T-cell (primary cell): ENCODE measurements around the gene DIS3L. TPM values are rescaled to one million over a fixed set of nuclear protein-coding genes. Genes with fewer than 3 reads are reported as not detected.

Experiments used
- ATAC-seq, 4 experiments: fragments of 200-7000 bp in 3 of 4; fragments of 150-1000 bp in 1 of 4; cut with Tn5 transposase; replicated peaks in 1 of 4; 1 replicate in 3 of 4; 2 replicates in 1 of 4; pipeline ENCODE4 v1.10.0; 2021; ENCODE audit warnings: moderate library complexity in 3 of 4, mild to moderate bottlenecking in 2 of 4, moderate number of reproducible peaks in 1 of 4
- CTCF ChIA-PET, 2 donors: fragments of 300-600 bp; sonication (Branson Sonifier 250); formaldehyde crosslinking; loops; one replicate each; lab custom pipeline; 2022; ENCODE audit warnings: antibody characterized with exemption in 2 of 2; lab: Charles Lee
- POLR2A ChIA-PET, 2 donors: fragments of 300-600 bp; sonication (Branson Sonifier 250); formaldehyde crosslinking; loops; one replicate each; lab custom pipeline; 2022; ENCODE audit warnings: antibody characterized with exemption in 2 of 2; lab: Charles Lee
- DNase-seq, 35 experiments: peaks; one replicate each; pipeline versions ENCODE4 v3.0.0 to v3.0.0-alpha.2; 2013 to 2023
- H3K27ac ChIP-seq: one replicate; pipeline ENCODE4 v1.5.1; 2013; ENCODE audit warnings: low read length
- H3K27me3 ChIP-seq, 2 experiments: replicated peaks in 1 of 2; 1 replicate in 1 of 2; 2 replicates in 1 of 2; pipeline versions ENCODE4 v1.6.1 to v1.7.0; 2013; ENCODE audit warnings: low read length in 1 of 2, mixed read lengths in 1 of 2; ENCODE audit not compliant: control insufficient read depth in 2 of 2, insufficient read depth in 2 of 2; ENCODE audit errors: extremely low read depth in 1 of 2
- H3K36me3 ChIP-seq, 2 donors: 1 replicate in 1 of 2; 2 replicates in 1 of 2; pipeline versions ENCODE4 v1.6.1 to v1.7.0; 2013; ENCODE audit warnings: low read length in 1 of 2; ENCODE audit not compliant: control insufficient read depth in 2 of 2, insufficient read depth in 1 of 2; ENCODE audit errors: extremely low read depth in 1 of 2
- H3K4me1 ChIP-seq, 2 experiments: 1 replicate in 1 of 2; 2 replicates in 1 of 2; pipeline versions ENCODE4 v1.6.1 to v1.7.0; 2013; ENCODE audit warnings: low read length in 2 of 2, mixed read lengths in 1 of 2; ENCODE audit not compliant: insufficient read depth in 2 of 2, control insufficient read depth in 1 of 2; ENCODE audit errors: extremely low read depth in 1 of 2
- H3K4me3 ChIP-seq, 2 donors: 1 replicate in 1 of 2; 2 replicates in 1 of 2; pipeline versions ENCODE4 v1.5.1 to v1.7.0; 2013; ENCODE audit warnings: mild to moderate bottlenecking in 2 of 2, low read length in 1 of 2, moderate library complexity in 1 of 2; ENCODE audit not compliant: control insufficient read depth in 1 of 2; ENCODE audit errors: extremely low read depth in 1 of 2
- H3K9me3 ChIP-seq: 2 replicates; pipeline ENCODE4 v1.7.0; 2013
- H3K27ac Mint-ChIP-seq, 2 donors: one replicate each; pipeline ENCODE4 v1.8.0; 2020 to 2021; ENCODE audit warnings: mild to moderate bottlenecking in 2 of 2, mixed read lengths in 2 of 2
- H3K27me3 Mint-ChIP-seq, 2 donors: one replicate each; pipeline ENCODE4 v1.8.0; 2021 to 2022; ENCODE audit warnings: mixed read lengths in 2 of 2
- H3K36me3 Mint-ChIP-seq: one replicate; pipeline ENCODE4 v1.8.0; 2021; ENCODE audit warnings: mixed read lengths
- H3K4me1 Mint-ChIP-seq, 3 donors: one replicate each; pipeline ENCODE4 v1.8.0; 2020 to 2022; ENCODE audit warnings: mixed read lengths in 3 of 3, mild to moderate bottlenecking in 1 of 3
- H3K4me3 Mint-ChIP-seq, 3 donors: one replicate each; pipeline ENCODE4 v1.8.0; 2020 to 2022; ENCODE audit warnings: mild to moderate bottlenecking in 3 of 3, mixed read lengths in 3 of 3, moderate library complexity in 3 of 3
- H3K9me3 Mint-ChIP-seq, 3 donors: one replicate each; pipeline ENCODE4 v1.8.0; 2020 to 2022; ENCODE audit warnings: mixed read lengths in 3 of 3
- WGBS: methylation state at CpG from one replicate; pipeline ENCODE4 v1.1.5; 2013; ENCODE audit warnings: missing lambda C conversion rate; ENCODE audit not compliant: insufficient coverage; 5-methylcytosine and 5-hydroxymethylcytosine counted together
- total RNA-seq, 35 experiments: library from RNA in 6 of 35; stranded (reverse) in 6 of 35; fragments of 120-200 nt in 1 of 35; gene quantifications; one replicate each; pipeline versions ENCODE4 v1.2.1 to v1.2.4 and lab custom pipeline; 2013 to 2026

DIS3L gene
- total RNA-seq, 5 donors from 2014 or later (not counting 1 experiment from before 2014, with no cell fraction given), result 29.9 to 36.9 (median 30.2) TPM

- CTCF ChIA-PET, result interaction anchor here (0.5 to 2.1 kb wide), 6 partner anchors 11 to 699 kb away, joined by 3 to 13 read pairs (median 4); partner anchors contain the start of gene SNAPC5 (in 1 of the 2)
- peaks cover 18 to 33% of the 10 kb centered on the region in 2 experiments for H3K4me1 ChIP-seq
- peak overlapping the region; percentile 91 for H3K27ac ChIP-seq
- no peaks in the 10 kb centered on the region for H3K27me3 ChIP-seq
- H3K36me3 ChIP-seq, result no peaks in the 10 kb centered on the region
- H3K36me3 Mint-ChIP-seq, result no peaks in the 10 kb centered on the region
- no peaks in the 10 kb centered on the region for H3K9me3 ChIP-seq
- peaks cover 37 to 56% (median 56%) of the 10 kb centered on the region in 3 donors for H3K4me1 Mint-ChIP-seq
- DNase-seq (peak in 1 of 35 experiments; percentile 19), ATAC-seq (no peak)
- no CpG with 5 or more reads among the region's 6 CpGs for WGBS
- H3K27me3 Mint-ChIP-seq, result no peaks in the 10 kb centered on the region
- H3K27ac Mint-ChIP-seq, result peak overlapping the region; percentile 89 to 92
- POLR2A ChIA-PET, result interaction anchor here in 1 of 2 donors (0.5 kb wide), 1 partner anchor 500 kb away, joined by 7 read pairs; the partner anchor contains the start of gene DENND4A
- H3K9me3 Mint-ChIP-seq, result no peaks in the 10 kb centered on the region
- peak overlapping the region in 1 of 2 donors; percentile 60 for H3K4me3 ChIP-seq
- H3K4me3 Mint-ChIP-seq, result peak overlapping the region; percentile 76 to 91 (median 82)
These were observed 1.4 kb upstream of the DIS3L start for GRCh38 chr15:66291816-66292570.

- H3K4me1 ChIP-seq, result peaks cover 18 to 33% of the 10 kb centered on the region in 2 experiments
- ATAC-seq (no peak), DNase-seq (peak in 3 of 35 experiments; percentile 1 to 10 (median 2))
- WGBS, result 5% methylated on average over 4 of the region's 22 CpGs
- POLR2A ChIA-PET, result no interaction called here
- peak overlapping the region; percentile 91 for H3K27ac ChIP-seq
- peaks cover 0 to 3% of the 10 kb centered on the region in 2 donors for H3K36me3 ChIP-seq
- CTCF ChIA-PET, result interaction anchor here in 1 of 2 donors (0.6 to 2.1 kb wide), 2 partner anchors 13 to 205 kb away, joined by 3 to 13 read pairs; partner anchors contain the start of gene SNAPC5
- Mint-ChIP-seq H3K4me1 (peaks cover 37 to 54% (median 53%) of the 10 kb centered on the region in 3 donors), H3K36me3 (peaks cover 4% of the 10 kb centered on the region), H3K9me3 (no peaks in the 10 kb centered on the region), H3K27me3 (no peaks in the 10 kb centered on the region), H3K27ac (peak overlapping the region; percentile 89 to 92), H3K4me3 (peak overlapping the region; percentile 76 to 91 (median 82))
- H3K9me3 ChIP-seq, result no peaks in the 10 kb centered on the region
- peak overlapping the region; percentile 60 for H3K4me3 ChIP-seq
- H3K27me3 ChIP-seq, result no peaks in the 10 kb centered on the region
These were observed 573 bp upstream of the DIS3L start for GRCh38 chr15:66292571-66293418.

GRCh38 chr15:66294157-66294931, 976 bp downstream of the DIS3L start:
- ATAC-seq (peak; percentile 6 to 17 (median 9)), DNase-seq (peak in 13 of 35 experiments; percentile 0 to 51 (median 6))
- POLR2A ChIA-PET, result interaction anchor here in 1 of 2 donors (1.2 kb wide), 1 partner anchor 93 kb away, joined by 3 read pairs; no protein-coding TSS in a partner anchor
- peaks cover 8% of the 10 kb centered on the region for H3K36me3 Mint-ChIP-seq
- no peaks in the 10 kb centered on the region for H3K9me3 Mint-ChIP-seq
- H3K9me3 ChIP-seq, result no peaks in the 10 kb centered on the region
- no peaks in the 10 kb centered on the region for H3K27me3 Mint-ChIP-seq
- peaks cover 18 to 33% of the 10 kb centered on the region in 2 experiments for H3K4me1 ChIP-seq
- peak overlapping the region; percentile 82 to 91 (median 88) for H3K4me3 Mint-ChIP-seq
- no peaks in the 10 kb centered on the region for H3K27me3 ChIP-seq
- peaks cover 4 to 13% of the 10 kb centered on the region in 2 donors for H3K36me3 ChIP-seq
- H3K27ac Mint-ChIP-seq, result peak overlapping the region; percentile 92 to 96
- CTCF ChIA-PET, result interaction anchor here in 1 of 2 donors (0.5 to 1.0 kb wide), 3 partner anchors 11 to 1413 kb away, joined by 3 to 6 read pairs (median 3); no protein-coding TSS in a partner anchor
- peak overlapping the region; percentile 86 for H3K27ac ChIP-seq
- peak overlapping the region; percentile 68 to 85 for H3K4me3 ChIP-seq
- peaks cover 37 to 53% (median 53%) of the 10 kb centered on the region in 3 donors for H3K4me1 Mint-ChIP-seq
- 0% methylated on average over 6 of the region's 16 CpGs for WGBS

- no peak for ATAC-seq
These were observed 1.5 kb downstream of the DIS3L start for GRCh38 chr15:66294932-66295235.

GRCh38 chr15:66296186-66296585, 2.8 kb downstream of the DIS3L start:
- H3K4me1 Mint-ChIP-seq, result peaks cover 31 to 49% (median 43%) of the 10 kb centered on the region in 3 donors
- Histone ChIP-seq H3K4me1 (peaks cover 18 to 27% of the 10 kb centered on the region in 2 experiments), H3K27me3 (no peaks in the 10 kb centered on the region), H3K4me3 (no peak overlapping the region), H3K27ac (no peak overlapping the region), H3K9me3 (no peaks in the 10 kb centered on the region), H3K36me3 (peaks cover 4 to 25% of the 10 kb centered on the region in 2 donors)
- ATAC-seq, result no peak
- no peak overlapping the region for H3K4me3 Mint-ChIP-seq
- H3K27ac Mint-ChIP-seq, result peak overlapping the region in 1 of 2 donors; percentile 8
- H3K9me3 Mint-ChIP-seq, result no peaks in the 10 kb centered on the region
- POLR2A ChIA-PET, result interaction anchor here (0.6 kb wide), 2 partner anchors 686 to 792 kb away, joined by 3 to 5 read pairs; no protein-coding TSS in a partner anchor
- no peak for DNase-seq
- H3K27me3 Mint-ChIP-seq, result no peaks in the 10 kb centered on the region
- peaks cover 14% of the 10 kb centered on the region for H3K36me3 Mint-ChIP-seq
- WGBS, result 60% methylated on average over 1 of the region's 5 CpGs
- CTCF ChIA-PET, result interaction anchor here in 1 of 2 donors (0.7 kb wide), 1 partner anchor 746 kb away, joined by 4 read pairs; no protein-coding TSS in a partner anchor

More at GRCh38 chr15:66294932-66295235, 1.5 kb downstream of the DIS3L start:
- Mint-ChIP-seq H3K36me3 (peaks cover 8% of the 10 kb centered on the region), H3K27ac (peak overlapping the region; percentile 92 to 96), H3K4me3 (peak overlapping the region; percentile 82 to 91 (median 88)), H3K27me3 (no peaks in the 10 kb centered on the region), H3K4me1 (peaks cover 37 to 53% (median 53%) of the 10 kb centered on the region in 3 donors), H3K9me3 (no peaks in the 10 kb centered on the region)
- Histone ChIP-seq H3K4me3 (peak overlapping the region in 1 of 2 donors; percentile 85), H3K4me1 (peaks cover 18 to 33% of the 10 kb centered on the region in 2 experiments), H3K9me3 (no peaks in the 10 kb centered on the region), H3K36me3 (peaks cover 4 to 16% of the 10 kb centered on the region in 2 donors), H3K27ac (no peak overlapping the region), H3K27me3 (no peaks in the 10 kb centered on the region)
- peak in 1 of 35 experiments; percentile 6 for DNase-seq
- CTCF ChIA-PET, result interaction anchor here in 1 of 2 donors (0.5 to 1.0 kb wide), 2 partner anchors 204 to 1413 kb away, joined by 3 to 6 read pairs; no protein-coding TSS in a partner anchor
- POLR2A ChIA-PET, result no interaction called here
- WGBS, result 60% methylated on average over 1 of the region's 3 CpGs
